Measurements from ENCODE around the gene GOLGA6L9.

- TF ChIP-seq TAF1 (IDR thresholded peaks at IDR 0.05; ENCODE audit: borderline replicate concordance, insufficient read depth, low read length) (no peak), POLR2AphosphoS5 (IDR thresholded peaks at IDR 0.05; ENCODE audit: low read depth, low read length) (no peak), SIN3A (IDR thresholded peaks at IDR 0.05; ENCODE audit: borderline replicate concordance, insufficient read depth, low read length) (no peak), REST (IDR thresholded peaks at IDR 0.05; ENCODE audit: insufficient read depth in 1 of 2, low read depth in 2 of 2, low read length in 2 of 2) (no peak), FOXP2 (optimal IDR thresholded peaks at IDR 0.05; ENCODE audit: borderline replicate concordance, extremely low read depth, extremely low read length, insufficient read depth) (no peak)
Measured at GRCh38 chr15:82398785-82399184, 30.8 kb upstream of the GOLGA6L9 start.
